Measurements from ENCODE around the gene SDCCAG8.

- TF ChIP-seq, protein P1, sequence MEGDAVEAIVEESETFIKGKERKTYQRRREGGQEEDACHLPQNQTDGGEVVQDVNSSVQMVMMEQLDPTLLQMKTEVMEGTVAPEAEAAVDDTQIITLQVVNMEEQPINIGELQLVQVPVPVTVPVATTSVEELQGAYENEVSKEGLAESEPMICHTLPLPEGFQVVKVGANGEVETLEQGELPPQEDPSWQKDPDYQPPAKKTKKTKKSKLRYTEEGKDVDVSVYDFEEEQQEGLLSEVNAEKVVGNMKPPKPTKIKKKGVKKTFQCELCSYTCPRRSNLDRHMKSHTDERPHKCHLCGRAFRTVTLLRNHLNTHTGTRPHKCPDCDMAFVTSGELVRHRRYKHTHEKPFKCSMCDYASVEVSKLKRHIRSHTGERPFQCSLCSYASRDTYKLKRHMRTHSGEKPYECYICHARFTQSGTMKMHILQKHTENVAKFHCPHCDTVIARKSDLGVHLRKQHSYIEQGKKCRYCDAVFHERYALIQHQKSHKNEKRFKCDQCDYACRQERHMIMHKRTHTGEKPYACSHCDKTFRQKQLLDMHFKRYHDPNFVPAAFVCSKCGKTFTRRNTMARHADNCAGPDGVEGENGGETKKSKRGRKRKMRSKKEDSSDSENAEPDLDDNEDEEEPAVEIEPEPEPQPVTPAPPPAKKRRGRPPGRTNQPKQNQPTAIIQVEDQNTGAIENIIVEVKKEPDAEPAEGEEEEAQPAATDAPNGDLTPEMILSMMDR (IDR thresholded peaks at IDR 0.05; ENCODE audit: poor library complexity): no peak
- TF ChIP-seq EZH2 (IDR thresholded peaks at IDR 0.05; ENCODE audit: borderline replicate concordance) (no peak), EZH2phosphoT487 (IDR thresholded peaks at IDR 0.05; ENCODE audit: low read depth, severe bottlenecking, unreplicated experiment) (no peak)
Measured at GRCh38 chr1:243481101-243481500, 225.3 kb downstream of the SDCCAG8 start.
